Keratinocyte (primary cell): ENCODE measurements around the gene DNAJC2. TPM values are rescaled to one million over a fixed set of nuclear protein-coding genes. Genes with fewer than 3 reads are reported as not detected.

Source experiments
- DNase-seq: peaks from one replicate; pipeline ENCODE4 v3.0.0-alpha.2; 2011; ENCODE audit warnings: low read depth, missing footprints, low spot score
- FAIRE-seq: peaks from 2 replicates; lab custom pipeline; 2011; peaks lifted over from hg19 to GRCh38; lab: Jason Lieb, UNC
- H2AFZ ChIP-seq: 2 replicates; pipeline ENCODE4 v1.6.0; 2012; ENCODE audit warnings: low read length, control low read depth, inconsistent platforms; ENCODE audit not compliant: control insufficient read depth
- H3K27ac ChIP-seq: 2 replicates; pipeline ENCODE4 v1.5.1; 2011; ENCODE audit warnings: low read length; ENCODE audit not compliant: control insufficient read depth, insufficient read depth
- H3K27me3 ChIP-seq: 3 replicates; pipeline ENCODE4 v1.6.0; 2011; ENCODE audit warnings: low read length; ENCODE audit not compliant: control insufficient read depth, insufficient read depth; ENCODE audit errors: extremely low read depth
- H3K36me3 ChIP-seq, 2 experiments: 2 replicates in 1 of 2; 3 replicates in 1 of 2; pipeline ENCODE4 v1.5.1; 2011; ENCODE audit warnings: low read length in 2 of 2, mild to moderate bottlenecking in 1 of 2; ENCODE audit not compliant: control insufficient read depth in 2 of 2, insufficient read depth in 2 of 2; ENCODE audit errors: extremely low read depth in 1 of 2
- H3K4me1 ChIP-seq: 3 replicates; pipeline ENCODE4 v1.5.1; 2011; ENCODE audit warnings: low read length; ENCODE audit not compliant: control insufficient read depth, insufficient read depth; ENCODE audit errors: extremely low read depth
- H3K4me2 ChIP-seq: 3 replicates; pipeline ENCODE4 v1.6.0; 2011; ENCODE audit warnings: low read depth, low read length; ENCODE audit not compliant: control insufficient read depth, insufficient read depth; ENCODE audit errors: extremely low read depth
- H3K4me3 ChIP-seq, 3 experiments: fragments of 200-600 bp in 1 of 3; sonication (generic) in 1 of 3; 2 replicates in 2 of 3; 3 replicates in 1 of 3; pipeline ENCODE4 v1.5.1; 2011 to 2016; ENCODE audit warnings: low read length in 3 of 3, mild to moderate bottlenecking in 3 of 3, control low read depth in 2 of 3, inconsistent platforms in 1 of 3, low read depth in 1 of 3, mixed read lengths in 1 of 3, mixed run types in 1 of 3, moderate library complexity in 1 of 3; ENCODE audit not compliant: control insufficient read depth in 2 of 3, insufficient read depth in 2 of 3; ENCODE audit errors: extremely low read depth in 1 of 3
- H3K79me2 ChIP-seq: 2 replicates; pipeline ENCODE4 v1.6.0; 2012; ENCODE audit warnings: low read length; ENCODE audit not compliant: control insufficient read depth, insufficient read depth
- H3K9ac ChIP-seq: 3 replicates; pipeline ENCODE4 v1.6.0; 2011; ENCODE audit warnings: low read length; ENCODE audit not compliant: control insufficient read depth, insufficient read depth; ENCODE audit errors: extremely low read depth
- H3K9me1 ChIP-seq: 3 replicates; pipeline ENCODE4 v1.6.0; 2011; ENCODE audit warnings: low read length; ENCODE audit not compliant: control insufficient read depth, insufficient read depth; ENCODE audit errors: extremely low read depth
- H3K9me3 ChIP-seq: 2 replicates; pipeline ENCODE4 v1.5.1; 2012; ENCODE audit warnings: low read depth, low read length; ENCODE audit not compliant: control insufficient read depth
- H4K20me1 ChIP-seq: 3 replicates; pipeline ENCODE4 v1.6.0; 2011; ENCODE audit warnings: low read length; ENCODE audit not compliant: control insufficient read depth, insufficient read depth; ENCODE audit errors: extremely low read depth
- CTCF ChIP-seq, 3 experiments: IDR thresholded peaks in 1 of 3; conservative IDR thresholded peaks in 1 of 3; optimal IDR thresholded peaks in 1 of 3; 2 replicates in 2 of 3; 3 replicates in 1 of 3; pipeline versions ENCODE3 to v1.5.1; 2011; ENCODE audit warnings: low read length in 3 of 3, mild to moderate bottlenecking in 3 of 3, moderate library complexity in 2 of 3, control low read depth in 1 of 3, inconsistent platforms in 1 of 3; ENCODE audit not compliant: insufficient read depth in 2 of 3; ENCODE audit errors: extremely low read depth in 1 of 3
- EZH2 ChIP-seq: IDR thresholded peaks from one replicate; pipeline ENCODE4 v1.6.1; 2012; ENCODE audit warnings: inconsistent platforms, mild to moderate bottlenecking, low read length, moderate library complexity
- dilution Hi-C: fragments of 300-500 bp; cut with MboI; formaldehyde crosslinking; loops from one replicate; pipeline ENCODE4 v1.7.0; 2020; ENCODE audit warnings: low sequenced_read_pairs; ENCODE audit not compliant: extremely low pct_ligation_motif_present
- polyA plus RNA-seq, 5 experiments: library from polyadenylated mRNA; depleted of rRNA in 3 of 5; stranded (reverse) in 3 of 5; stranded (forward) in 1 of 5; unstranded in 1 of 5; fragments of >200 nt; gene quantifications; 1 replicate in 1 of 5; 2 replicates in 3 of 5; 3 replicates in 1 of 5; pipeline versions ENCODE4 v1.2.1 to v1.2.3, GENCODE V29; 2011 to 2012; ENCODE audit warnings: missing spikeins in 2 of 5, low read depth in 1 of 5, low replicate concordance in 1 of 5

The DNAJC2 gene
- polyA plus RNA-seq, 1 donor (not counting 4 experiments of a cell fraction or from before 2014, with no cell fraction given) = 25.8 TPM

GRCh38 chr7:103316380-103316941 lies 28.1 kb downstream of the DNAJC2 start:
- dilution Hi-C loops = no loop called here
- Histone ChIP-seq H3K79me2 (no peaks in the 10 kb centered on the region), H3K9ac (no peak overlapping the region), H3K36me3 (peaks cover 21 to 26% of the 10 kb centered on the region in 2 experiments), H3K4me3 (no peak overlapping the region), H3K9me3 (no peaks in the 10 kb centered on the region), H4K20me1 (no peaks in the 10 kb centered on the region), H3K4me1 (no peaks in the 10 kb centered on the region), H2AFZ (no peak overlapping the region), H3K4me2 (no peak overlapping the region), H3K27me3 (no peaks in the 10 kb centered on the region), H3K27ac (no peak overlapping the region), H3K9me1 (no peaks in the 10 kb centered on the region)
- DNase-seq = no peak
- no peak for FAIRE-seq
- TF ChIP-seq EZH2 (no peak), CTCF (optimal IDR thresholded peaks at IDR 0.05 in 1 of 3, IDR thresholded peaks at IDR 0.05 in 1 of 3, conservative IDR thresholded peaks at IDR 0.05 in 1 of 3; ENCODE audit: extremely low read depth in 1 of 3, insufficient read depth in 2 of 3, low read length in 3 of 3) (no peak)

GRCh38 chr7:103314852-103315251 lies 29.7 kb downstream of the DNAJC2 start:
- H3K27ac ChIP-seq = no peak overlapping the region
- no peak for FAIRE-seq
- no peak overlapping the region for H2AFZ ChIP-seq
- no peaks in the 10 kb centered on the region for H3K27me3 ChIP-seq
- DNase-seq = no peak
- H4K20me1 ChIP-seq = no peaks in the 10 kb centered on the region
- H3K9ac ChIP-seq = no peak overlapping the region
- H3K9me1 ChIP-seq = no peaks in the 10 kb centered on the region
- peaks cover 21 to 25% of the 10 kb centered on the region in 2 experiments for H3K36me3 ChIP-seq
- H3K4me2 ChIP-seq = no peak overlapping the region
- no peaks in the 10 kb centered on the region for H3K79me2 ChIP-seq
- dilution Hi-C loops = no loop called here
- no peaks in the 10 kb centered on the region for H3K9me3 ChIP-seq
- TF ChIP-seq CTCF (optimal IDR thresholded peaks at IDR 0.05 in 1 of 3, IDR thresholded peaks at IDR 0.05 in 1 of 3, conservative IDR thresholded peaks at IDR 0.05 in 1 of 3; ENCODE audit: extremely low read depth in 1 of 3, insufficient read depth in 2 of 3, low read length in 3 of 3) (no peak), EZH2 (no peak)
- H3K4me3 ChIP-seq = no peak overlapping the region
- H3K4me1 ChIP-seq = no peaks in the 10 kb centered on the region
